M059J (cell line): ENCODE results near the gene FBXO30. TPM values are rescaled to one million over a fixed set of nuclear protein-coding genes. Genes with fewer than 3 reads are reported as not detected.

ENCODE experiments used
- DNase-seq: peaks from one replicate; pipeline ENCODE4 v3.0.0-alpha.2; 2012; ENCODE audit warnings: low read depth
- total RNA-seq: library from RNA; depleted of rRNA; stranded (reverse); fragments of >200 nt; shearing (Covaris generic); gene quantifications from 2 replicates; pipeline ENCODE4 v1.2.3, GENCODE V29; 2014; rRNA removed

The FBXO30 gene
- total RNA-seq, 1 experiment from 2014 or later: 11.3 TPM

GRCh38 chr6:145752638-145753037 lies 62.0 kb downstream of the FBXO30 start:
- DNase-seq: no peak

GRCh38 chr6:145749632-145750031 lies 65.0 kb downstream of the FBXO30 start:
- DNase-seq: peak; percentile 87

- DNase-seq: no peak
Observed at GRCh38 chr6:145745861-145746260, 68.7 kb downstream of the FBXO30 start.

GRCh38 chr6:145744619-145745018 lies 70.0 kb downstream of the FBXO30 start:
- DNase-seq: no peak

Other genes starting within 250 kb of the FBXO30 start
- 5.7 and 10.0 TPM in 2 replicates for gene EPM2A, start 79.3 kb downstream of the FBXO30 start, total RNA-seq
- 5.0 and 10.0 TPM in 2 replicates for gene SHPRH, start 149.6 kb upstream of the FBXO30 start, total RNA-seq
- 0.02 TPM in 2 replicates for gene GRM1, start 214.3 kb upstream of the FBXO30 start, total RNA-seq